B cell (primary cell): ENCODE results near the gene TBX6. TPM values are rescaled to one million over a fixed set of nuclear protein-coding genes. Genes with fewer than 3 reads are reported as not detected.
A peak's percentile ranks its signal among the peaks of the same experiment; 100 is the strongest.

Experiments used
- ATAC-seq: fragments of 200-7000 bp; cut with Tn5 transposase; one replicate; pipeline ENCODE4 v1.10.0; 2021; ENCODE audit warnings: low read depth, mild to moderate bottlenecking, moderate number of reproducible peaks, moderate library complexity
- CTCF ChIA-PET: fragments of 350-600 bp; sonication (Branson Sonifier 250); formaldehyde crosslinking; loops from one replicate; lab custom pipeline; 2021; ENCODE audit warnings: antibody characterized with exemption, inconsistent platforms; lab: Charles Lee
- POLR2A ChIA-PET: fragments of 350-600 bp; sonication (Branson Sonifier 250); formaldehyde crosslinking; loops from one replicate; lab custom pipeline; 2021; ENCODE audit warnings: antibody characterized with exemption; lab: Charles Lee
- DNase-seq: peaks from one replicate; pipeline ENCODE4 v3.0.0; 2013
- H2AFZ ChIP-seq: 2 replicates; pipeline ENCODE4 v1.6.1; 2012; ENCODE audit warnings: mild to moderate bottlenecking, low read depth, low read length; ENCODE audit not compliant: insufficient read depth, poor library complexity, severe bottlenecking
- H3K27ac ChIP-seq, 2 donors: 1 replicate in 1 of 2; 2 replicates in 1 of 2; pipeline ENCODE4 v1.5.1; 2012 to 2013; ENCODE audit warnings: low read length in 2 of 2, mild to moderate bottlenecking in 2 of 2, moderate library complexity in 1 of 2
- H3K27me3 ChIP-seq, 4 experiments: fragments of 200-600 bp in 1 of 4; sonication (generic) in 1 of 4; replicated peaks in 1 of 4; 1 replicate in 2 of 4; 2 replicates in 2 of 4; pipeline versions ENCODE4 v1.6.1 to v1.7.0; 2013 to 2016; ENCODE audit warnings: low read length in 3 of 4, mild to moderate bottlenecking in 2 of 4, mixed read lengths in 1 of 4, moderate library complexity in 1 of 4; ENCODE audit not compliant: insufficient read depth in 4 of 4, control insufficient read depth in 3 of 4; ENCODE audit errors: control extremely low read depth in 1 of 4
- H3K36me3 ChIP-seq, 2 experiments: replicated peaks in 1 of 2; 1 replicate in 1 of 2; 2 replicates in 1 of 2; pipeline versions ENCODE4 v1.6.1 to v1.7.1; 2013; ENCODE audit warnings: low read length in 1 of 2; ENCODE audit not compliant: insufficient read depth in 2 of 2, control insufficient read depth in 1 of 2; ENCODE audit errors: control extremely low read depth in 1 of 2, extremely low read depth in 1 of 2
- H3K4me1 ChIP-seq, 2 donors: fragments of 200-600 bp in 1 of 2; sonication (generic) in 1 of 2; 1 replicate in 1 of 2; 2 replicates in 1 of 2; pipeline versions ENCODE4 v1.5.1 to v1.6.1; 2013 to 2017; ENCODE audit warnings: low read length in 2 of 2; ENCODE audit not compliant: control insufficient read depth in 2 of 2, insufficient read depth in 2 of 2
- H3K4me2 ChIP-seq: replicated peaks from 2 replicates; pipeline ENCODE3; 2012; ENCODE audit warnings: mild to moderate bottlenecking, low read depth, low read length; ENCODE audit not compliant: poor library complexity, severe bottlenecking
- H3K4me3 ChIP-seq, 5 experiments: fragments of 200-600 bp in 1 of 5; sonication (generic) in 1 of 5; 1 replicate in 3 of 5; 2 replicates in 2 of 5; pipeline versions ENCODE4 v1.5.1 to v1.7.0; 2011 to 2016; ENCODE audit warnings: low read length in 4 of 5, mild to moderate bottlenecking in 4 of 5, low read depth in 2 of 5, control low read depth in 1 of 5, moderate library complexity in 1 of 5; ENCODE audit not compliant: insufficient read depth in 1 of 5; ENCODE audit errors: control extremely low read depth in 1 of 5, extremely low read depth in 1 of 5
- H3K79me2 ChIP-seq: fragments of 200-600 bp; sonication (generic); one replicate; pipeline ENCODE4 v1.6.0; 2016; ENCODE audit warnings: low read length; ENCODE audit not compliant: control insufficient read depth, insufficient read depth
- H3K9ac ChIP-seq: fragments of 200-600 bp; sonication (generic); 2 replicates; pipeline ENCODE4 v1.6.1; 2017; ENCODE audit warnings: mild to moderate bottlenecking, low read length, moderate library complexity
- H3K9me3 ChIP-seq, 3 donors: one replicate each; pipeline versions ENCODE4 v1.6.1 to v1.7.1; 2013; ENCODE audit warnings: low read length in 2 of 3; ENCODE audit not compliant: control insufficient read depth in 2 of 3, insufficient read depth in 1 of 3; ENCODE audit errors: control extremely low read depth in 1 of 3
- H4K20me1 ChIP-seq: 2 replicates; pipeline ENCODE4 v1.6.0; 2012; ENCODE audit warnings: mild to moderate bottlenecking, low read length; ENCODE audit not compliant: insufficient read depth, control insufficient read depth, poor library complexity, severe bottlenecking
- H3K27ac Mint-ChIP-seq: one replicate; pipeline ENCODE4 v1.8.0; 2021; ENCODE audit warnings: mixed read lengths
- H3K27me3 Mint-ChIP-seq: one replicate; pipeline ENCODE4 v1.8.0; 2021; ENCODE audit warnings: mixed read lengths
- H3K4me1 Mint-ChIP-seq: one replicate; pipeline ENCODE4 v1.8.0; 2021; ENCODE audit warnings: mixed read lengths
- H3K4me3 Mint-ChIP-seq: one replicate; pipeline ENCODE4 v1.8.0; 2021; ENCODE audit warnings: mixed read lengths
- H3K9me3 Mint-ChIP-seq: one replicate; pipeline ENCODE4 v1.8.0; 2022; ENCODE audit warnings: mixed read lengths; ENCODE audit not compliant: insufficient read depth
- CTCF ChIP-seq: fragments of 200-600 bp; IDR thresholded peaks from one replicate; pipeline ENCODE4 v1.8.0; 2022; ENCODE audit warnings: antibody characterized with exemption, mild to moderate bottlenecking
- EZH2 ChIP-seq: IDR thresholded peaks from 2 replicates; pipeline ENCODE4 v1.6.1; 2012; ENCODE audit warnings: borderline replicate concordance, low read depth, mild to moderate bottlenecking, moderate library complexity, low read length; ENCODE audit not compliant: insufficient read depth, poor library complexity, severe bottlenecking
- WGBS: methylation state at CpG from one replicate; pipeline ENCODE4 v1.1.5; 2013; ENCODE audit warnings: missing lambda C conversion rate; ENCODE audit not compliant: insufficient coverage; 5-methylcytosine and 5-hydroxymethylcytosine counted together
- intact Hi-C: fragments of 100-400 bp; cut with micrococcal nuclease; formaldehyde crosslinking; loops from one replicate; pipeline ENCODE4 v1.10.0; 2022
- polyA plus RNA-seq: library from polyadenylated mRNA; depleted of rRNA; stranded (reverse); fragments of >200 nt; gene quantifications from 2 replicates; pipeline ENCODE4 v1.2.3, GENCODE V29; 2012
- total RNA-seq, 2 donors: library from RNA; stranded (reverse); fragments of 120-200 nt in 1 of 2; gene quantifications; 1 replicate in 1 of 2; 2 replicates in 1 of 2; pipeline versions ENCODE4 v1.2.3 to v1.2.4, GENCODE V29; 2013 to 2022

The TBX6 gene
- total and polyA plus RNA-seq, 2 donors (not counting 1 experiment from before 2014, with no cell fraction given) = 1.4 to 5.4 TPM

- no peaks in the 10 kb centered on the region for H3K9me3 ChIP-seq
- Mint-ChIP-seq H3K27me3 (no peaks in the 10 kb centered on the region), H3K27ac (peak overlapping the region; percentile 42), H3K9me3 (no peaks in the 10 kb centered on the region), H3K4me1 (peaks cover 8% of the 10 kb centered on the region), H3K4me3 (no peak overlapping the region)
- ChIA-PET CTCF (no interaction called here), POLR2A (no interaction called here)
- H3K4me1 ChIP-seq = peaks cover 6 to 15% of the 10 kb centered on the region in 2 donors
- H3K27me3 ChIP-seq = no peaks in the 10 kb centered on the region
- H4K20me1 ChIP-seq = peaks cover 3% of the 10 kb centered on the region
- H3K4me3 ChIP-seq = no peak overlapping the region
- no peaks in the 10 kb centered on the region for H3K36me3 ChIP-seq
- no peak overlapping the region for H3K9ac ChIP-seq
- no peak for TF ChIP-seq EZH2
- TF ChIP-seq CTCF = no peak
- no peak for DNase-seq
- no peak overlapping the region for H3K27ac ChIP-seq
- peaks cover 23% of the 10 kb centered on the region for H3K79me2 ChIP-seq
- H3K4me2 ChIP-seq = no peak overlapping the region
- no peak overlapping the region for H2AFZ ChIP-seq
- WGBS = 100% methylated on average over 1 of the region's 2 CpGs
- intact Hi-C loops = loop anchor here (10.0 kb wide), 2 partner anchors 314 to 634 kb away; partner anchors contain the start of genes MYL11, SRCAP and TBC1D10B
- no peak for ATAC-seq
Measured at GRCh38 chr16:30060836-30061554, 30.7 kb downstream of the TBX6 start.

- Histone ChIP-seq H3K27ac (no peak overlapping the region), H3K4me2 (no peak overlapping the region), H2AFZ (no peak overlapping the region), H3K4me1 (peaks cover 6 to 15% of the 10 kb centered on the region in 2 donors), H3K4me3 (no peak overlapping the region), H3K9me3 (no peaks in the 10 kb centered on the region), H3K79me2 (peaks cover 19% of the 10 kb centered on the region), H3K9ac (no peak overlapping the region), H3K36me3 (no peaks in the 10 kb centered on the region), H3K27me3 (no peaks in the 10 kb centered on the region), H4K20me1 (no peaks in the 10 kb centered on the region)
- intact Hi-C loops = loop anchor here (10.0 kb wide), 2 partner anchors 314 to 634 kb away; partner anchors contain the start of genes MYL11, SRCAP and TBC1D10B
- DNase-seq (no peak), ATAC-seq (no peak)
- CTCF ChIA-PET = interaction anchor here (1.1 kb wide), 1 partner anchor 83 kb away, joined by 3 read pairs; no protein-coding TSS in a partner anchor
- no peaks in the 10 kb centered on the region for H3K27me3 Mint-ChIP-seq
- peak overlapping the region; percentile 42 for H3K27ac Mint-ChIP-seq
- H3K4me3 Mint-ChIP-seq = no peak overlapping the region
- POLR2A ChIA-PET = no interaction called here
- no peak for TF ChIP-seq CTCF
- 96% methylated on average over 4 of the region's 4 CpGs for WGBS
- no peaks in the 10 kb centered on the region for H3K9me3 Mint-ChIP-seq
- H3K4me1 Mint-ChIP-seq = peaks cover 8% of the 10 kb centered on the region
Measured at GRCh38 chr16:30060346-30060745, 31.4 kb downstream of the TBX6 start.
